Measurements from ENCODE around the gene CACNA2D2. TPM values are rescaled to one million over a fixed set of nuclear protein-coding genes. Genes with fewer than 3 reads are reported as not detected.
A peak's percentile ranks its signal among the peaks of the same experiment; 100 is the strongest.

Gene CACNA2D2
- polyA plus RNA-seq, 1 of the 3 experiments (the other 2 are of a cell fraction), result 1.1 TPM

DNA sequence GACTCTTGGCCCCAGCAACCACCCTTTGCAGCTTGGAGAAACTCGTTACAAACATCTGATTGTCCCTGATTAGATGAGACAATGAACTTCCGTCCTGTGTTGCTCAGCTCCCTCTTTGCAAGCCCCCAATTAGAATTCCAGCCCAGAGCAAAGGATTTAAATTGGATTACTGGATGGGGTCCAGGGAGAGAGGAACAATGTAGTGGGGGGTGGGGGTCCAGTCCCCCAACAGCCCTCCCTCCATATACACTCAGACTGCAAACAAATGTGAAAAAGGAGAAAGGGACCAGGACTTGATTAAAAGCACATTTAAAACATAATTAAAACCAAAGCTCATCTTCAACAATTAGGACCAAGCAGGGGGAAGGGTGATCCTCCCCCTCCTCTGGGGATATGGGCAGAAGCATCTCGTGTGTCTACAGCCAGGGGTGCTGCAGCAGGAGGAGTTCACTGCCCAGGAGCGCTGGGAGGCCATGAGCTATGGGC, 72.4 kb downstream of the CACNA2D2 start (continued):
- TF ChIP-seq, protein P1, sequence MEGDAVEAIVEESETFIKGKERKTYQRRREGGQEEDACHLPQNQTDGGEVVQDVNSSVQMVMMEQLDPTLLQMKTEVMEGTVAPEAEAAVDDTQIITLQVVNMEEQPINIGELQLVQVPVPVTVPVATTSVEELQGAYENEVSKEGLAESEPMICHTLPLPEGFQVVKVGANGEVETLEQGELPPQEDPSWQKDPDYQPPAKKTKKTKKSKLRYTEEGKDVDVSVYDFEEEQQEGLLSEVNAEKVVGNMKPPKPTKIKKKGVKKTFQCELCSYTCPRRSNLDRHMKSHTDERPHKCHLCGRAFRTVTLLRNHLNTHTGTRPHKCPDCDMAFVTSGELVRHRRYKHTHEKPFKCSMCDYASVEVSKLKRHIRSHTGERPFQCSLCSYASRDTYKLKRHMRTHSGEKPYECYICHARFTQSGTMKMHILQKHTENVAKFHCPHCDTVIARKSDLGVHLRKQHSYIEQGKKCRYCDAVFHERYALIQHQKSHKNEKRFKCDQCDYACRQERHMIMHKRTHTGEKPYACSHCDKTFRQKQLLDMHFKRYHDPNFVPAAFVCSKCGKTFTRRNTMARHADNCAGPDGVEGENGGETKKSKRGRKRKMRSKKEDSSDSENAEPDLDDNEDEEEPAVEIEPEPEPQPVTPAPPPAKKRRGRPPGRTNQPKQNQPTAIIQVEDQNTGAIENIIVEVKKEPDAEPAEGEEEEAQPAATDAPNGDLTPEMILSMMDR (IDR thresholded peaks at IDR 0.05), result no peak
- TF ChIP-seq SMC3 (IDR thresholded peaks at IDR 0.05; ENCODE audit: low read depth, low read length) (peak; percentile 17; the same call in 1 of the 2 replicates), ELF1 (IDR thresholded peaks at IDR 0.05) (no peak), POLR2AphosphoS5 (IDR thresholded peaks at IDR 0.05; ENCODE audit: low read depth, low read length) (0 out of 2 replicates have a peak, but pooled peaks have one; percentile 18), TCF12 (IDR thresholded peaks at IDR 0.05) (peak; percentile 54), TEAD4 (IDR thresholded peaks at IDR 0.05; ENCODE audit: borderline replicate concordance, insufficient read depth) (peak; percentile 47; the same call in 1 of the 2 replicates)
- TF ChIP-seq, protein P2, sequence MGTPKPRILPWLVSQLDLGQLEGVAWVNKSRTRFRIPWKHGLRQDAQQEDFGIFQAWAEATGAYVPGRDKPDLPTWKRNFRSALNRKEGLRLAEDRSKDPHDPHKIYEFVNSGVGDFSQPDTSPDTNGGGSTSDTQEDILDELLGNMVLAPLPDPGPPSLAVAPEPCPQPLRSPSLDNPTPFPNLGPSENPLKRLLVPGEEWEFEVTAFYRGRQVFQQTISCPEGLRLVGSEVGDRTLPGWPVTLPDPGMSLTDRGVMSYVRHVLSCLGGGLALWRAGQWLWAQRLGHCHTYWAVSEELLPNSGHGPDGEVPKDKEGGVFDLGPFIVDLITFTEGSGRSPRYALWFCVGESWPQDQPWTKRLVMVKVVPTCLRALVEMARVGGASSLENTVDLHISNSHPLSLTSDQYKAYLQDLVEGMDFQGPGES (IDR thresholded peaks at IDR 0.05; ENCODE audit: low read depth, low read length), result no peak
- TF ChIP-seq, protein P3, sequence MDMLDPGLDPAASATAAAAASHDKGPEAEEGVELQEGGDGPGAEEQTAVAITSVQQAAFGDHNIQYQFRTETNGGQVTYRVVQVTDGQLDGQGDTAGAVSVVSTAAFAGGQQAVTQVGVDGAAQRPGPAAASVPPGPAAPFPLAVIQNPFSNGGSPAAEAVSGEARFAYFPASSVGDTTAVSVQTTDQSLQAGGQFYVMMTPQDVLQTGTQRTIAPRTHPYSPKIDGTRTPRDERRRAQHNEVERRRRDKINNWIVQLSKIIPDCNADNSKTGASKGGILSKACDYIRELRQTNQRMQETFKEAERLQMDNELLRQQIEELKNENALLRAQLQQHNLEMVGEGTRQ (IDR thresholded peaks at IDR 0.05; ENCODE audit: borderline replicate concordance, low read depth, low read length), result no peak

DNA sequence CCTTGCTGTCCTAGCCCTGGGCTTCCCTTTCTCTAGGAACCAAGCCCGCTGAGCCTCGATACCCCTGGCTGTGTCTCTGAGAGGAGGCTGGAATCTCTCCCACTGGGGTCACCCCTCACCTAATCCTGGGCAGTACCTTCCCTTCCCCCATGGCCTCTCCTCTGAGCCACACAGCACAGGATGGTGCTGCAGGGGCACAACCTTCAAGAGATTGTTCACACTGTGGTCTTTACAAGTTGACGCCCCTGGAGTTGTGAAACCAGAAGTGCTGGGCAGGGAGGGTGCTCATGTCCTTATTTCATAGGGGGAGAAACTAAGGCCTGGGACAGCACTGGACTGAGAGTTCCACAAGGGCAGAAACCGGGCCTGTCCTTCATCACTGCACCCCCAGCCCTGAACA, 73.2 kb downstream of the CACNA2D2 start:
- H3K27me3 ChIP-seq (ENCODE audit: insufficient read depth), result no peaks in the 10 kb centered on the region
- no peak overlapping the region for H3K4me3 ChIP-seq (ENCODE audit: low read depth in 2 of 2, low read length in 1 of 2)
- no peaks in the 10 kb centered on the region for H3F3A ChIP-seq (replicated peaks; ENCODE audit: insufficient read depth)
- ChIA-PET POLR2A (interaction anchor here (0.6 to 2.2 kb wide), 11 partner anchors 39 to 139 kb away, joined by 3 to 19 read pairs (median 4); partner anchors contain the start of genes C3orf18, CYB561D2, NPRL2 and TMEM115), CTCF (interaction anchor here (0.9 to 23.2 kb wide), 12 partner anchors 14 to 115 kb away, joined by 3 to 499 read pairs (median 8); no protein-coding TSS in a partner anchor)
- TF ChIP-seq, protein P4, sequence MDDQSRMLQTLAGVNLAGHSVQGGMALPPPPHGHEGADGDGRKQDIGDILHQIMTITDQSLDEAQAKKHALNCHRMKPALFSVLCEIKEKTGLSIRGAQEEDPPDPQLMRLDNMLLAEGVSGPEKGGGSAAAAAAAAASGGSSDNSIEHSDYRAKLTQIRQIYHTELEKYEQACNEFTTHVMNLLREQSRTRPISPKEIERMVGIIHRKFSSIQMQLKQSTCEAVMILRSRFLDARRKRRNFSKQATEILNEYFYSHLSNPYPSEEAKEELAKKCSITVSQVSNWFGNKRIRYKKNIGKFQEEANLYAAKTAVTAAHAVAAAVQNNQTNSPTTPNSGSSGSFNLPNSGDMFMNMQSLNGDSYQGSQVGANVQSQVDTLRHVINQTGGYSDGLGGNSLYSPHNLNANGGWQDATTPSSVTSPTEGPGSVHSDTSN (IDR thresholded peaks at IDR 0.05), result no peak
- TF ChIP-seq EZH2phosphoT487 (IDR thresholded peaks at IDR 0.05; ENCODE audit: borderline replicate concordance, low read depth), result no peak
- no peak for TF ChIP-seq FOXM1 (IDR thresholded peaks at IDR 0.05; ENCODE audit: low read depth)
- TF ChIP-seq POLR2AphosphoS5 (IDR thresholded peaks at IDR 0.05; ENCODE audit: low read depth, low read length), result no peak
- TF ChIP-seq, protein P1 (IDR thresholded peaks at IDR 0.05), result no peak
- TF ChIP-seq MEF2A (IDR thresholded peaks at IDR 0.05; ENCODE audit: borderline replicate concordance, low read depth), result no peak
- TF ChIP-seq, protein P3 (IDR thresholded peaks at IDR 0.05; ENCODE audit: borderline replicate concordance, low read depth, low read length), result no peak
- no peak for TF ChIP-seq MXI1 (IDR thresholded peaks at IDR 0.05; ENCODE audit: low read depth, low read length)
- TF ChIP-seq, protein P5, sequence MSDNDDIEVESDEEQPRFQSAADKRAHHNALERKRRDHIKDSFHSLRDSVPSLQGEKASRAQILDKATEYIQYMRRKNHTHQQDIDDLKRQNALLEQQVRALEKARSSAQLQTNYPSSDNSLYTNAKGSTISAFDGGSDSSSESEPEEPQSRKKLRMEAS (IDR thresholded peaks at IDR 0.05; ENCODE audit: low read depth), result no peak
- TF ChIP-seq NFIC (IDR thresholded peaks at IDR 0.05; ENCODE audit: borderline replicate concordance), result no peak
- H3K27ac ChIP-seq (ENCODE audit: low read depth in 2 of 2, low read length in 1 of 2), result peak overlapping the region in 1 of 2 experiments; percentile 100; a peak in 3 of 4 replicates
- H4K20me1 ChIP-seq (ENCODE audit: insufficient read depth), result no peaks in the 10 kb centered on the region
- no peak overlapping the region for H3K9ac ChIP-seq
- H3K4me1 ChIP-seq (ENCODE audit: control insufficient read depth in 1 of 2, insufficient read depth in 2 of 2, low read depth in 1 of 2, low read length in 1 of 2), result peaks cover 0 to 92% of the 10 kb centered on the region in 2 experiments; a peak in 2 of 4 replicates
- no peak overlapping the region for H3K4me2 ChIP-seq
- H2AFZ ChIP-seq (ENCODE audit: low read depth), result no peak overlapping the region
- H3K79me2 ChIP-seq (ENCODE audit: insufficient read depth), result no peaks in the 10 kb centered on the region
- DNase-seq, result no peak
- H3K9me3 ChIP-seq, result no peaks in the 10 kb centered on the region
- H3K9me2 ChIP-seq, result no peaks in the 10 kb centered on the region
- 45% methylated on average over 2 of the region's 4 CpGs for WGBS (ENCODE audit: low lambda C conversion rate)
- H3K36me3 ChIP-seq (replicated peaks in 1 of 2; ENCODE audit: control insufficient read depth in 1 of 2, insufficient read depth in 2 of 2, low read length in 1 of 2), result no peaks in the 10 kb centered on the region

Data from SK-N-SH (cell line).